HG03095 (cell line): Measurements from ENCODE around the gene CDY2A.
"Not testable (repeated sequence)": the region's sequence is repeated elsewhere in the genome, so short reads cannot be mapped to it uniquely, and the experiment has no call there.

ENCODE experiments used
- ATAC-seq: cut with Tn5 transposase; IDR thresholded peaks from one replicate; pipeline ENCODE4 v1.9.1; 2021; ENCODE audit warnings: moderate library complexity; ENCODE audit not compliant: unreplicated experiment

The CDY2A gene, protein sequence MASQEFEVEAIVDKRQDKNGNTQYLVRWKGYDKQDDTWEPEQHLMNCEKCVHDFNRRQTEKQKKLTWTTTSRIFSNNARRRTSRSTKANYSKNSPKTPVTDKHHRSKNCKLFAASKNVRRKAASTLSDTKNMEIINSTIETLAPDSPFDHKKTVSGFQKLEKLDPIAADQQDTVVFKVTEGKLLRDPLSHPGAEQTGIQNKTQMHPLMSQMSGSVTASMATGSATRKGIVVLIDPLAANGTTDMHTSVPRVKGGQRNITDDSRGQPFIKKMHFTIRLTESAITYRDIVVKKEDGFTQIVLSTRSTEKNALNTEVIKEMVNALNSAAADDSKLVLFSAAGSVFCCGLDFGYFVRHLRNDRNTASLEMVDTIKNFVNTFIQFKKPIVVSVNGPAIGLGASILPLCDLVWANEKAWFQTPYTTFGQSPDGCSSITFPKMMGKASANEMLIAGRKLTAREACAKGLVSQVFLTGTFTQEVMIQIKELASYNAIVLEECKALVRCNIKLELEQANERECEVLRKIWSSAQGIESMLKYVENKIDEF

DNA sequence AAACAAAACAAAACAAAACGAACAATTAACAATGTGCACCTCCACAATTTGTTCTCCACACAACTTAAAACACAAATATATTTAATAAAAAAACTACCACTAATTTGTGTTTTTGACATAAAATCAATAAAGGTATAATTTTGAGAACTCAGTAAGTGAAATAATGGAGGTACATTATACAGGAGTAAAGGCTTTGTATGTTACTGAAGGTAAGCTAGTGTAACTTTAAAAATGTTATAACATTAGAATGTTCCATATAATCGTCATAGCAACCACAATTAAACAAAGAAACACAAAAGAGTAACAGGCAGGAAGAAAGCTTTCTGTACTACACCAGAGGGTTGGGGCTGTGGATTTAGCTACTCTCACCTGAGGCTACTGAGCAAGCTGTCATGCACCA, at the start of gene CDY2A:
Gene CDY2A, plus strand, starts transcription at position 301 of the 400 bp plus-strand sequence. CDS start 328 bp downstream, outside the sequence.
- not testable (repeated sequence) for ATAC-seq

DNA sequence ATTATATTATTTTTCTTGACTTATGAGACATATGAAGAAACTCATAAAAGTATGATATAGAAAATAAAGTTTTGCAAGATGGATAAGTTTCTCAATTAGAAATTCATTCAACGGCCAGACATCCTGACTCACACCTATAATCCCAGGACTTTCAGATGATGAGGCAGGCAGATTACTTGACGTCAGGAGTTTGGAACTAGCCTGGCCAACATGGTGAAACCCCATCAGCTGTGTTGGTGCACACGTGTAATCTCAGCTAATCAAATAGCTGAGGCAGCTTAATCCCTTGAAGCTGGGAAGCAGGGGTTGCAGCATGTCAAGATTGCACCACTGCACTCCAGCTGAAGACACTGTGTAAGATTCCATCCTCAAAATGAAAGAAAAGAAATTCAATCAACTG, 28.0 kb upstream of the CDY2A start:
- not testable (repeated sequence) for ATAC-seq

DNA sequence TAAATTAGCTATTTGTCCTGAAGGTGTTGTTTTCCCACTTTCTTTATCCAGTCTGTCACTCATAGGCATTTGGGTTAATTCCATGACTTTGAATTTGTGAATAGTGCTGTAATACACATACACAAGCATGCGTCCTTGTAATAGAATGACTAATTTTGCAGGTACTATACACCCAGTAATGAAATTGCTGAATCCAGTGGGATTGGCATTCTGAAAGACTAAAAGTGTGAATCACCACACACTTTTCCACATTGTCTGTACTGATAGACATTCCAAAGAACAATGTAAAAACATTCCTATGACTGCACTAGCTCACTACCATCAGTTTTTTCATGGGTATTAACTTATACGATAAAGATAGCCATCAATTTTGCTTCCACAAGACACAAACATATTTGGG, 27.3 kb upstream of the CDY2A start:
- ATAC-seq, result not testable (repeated sequence)

DNA sequence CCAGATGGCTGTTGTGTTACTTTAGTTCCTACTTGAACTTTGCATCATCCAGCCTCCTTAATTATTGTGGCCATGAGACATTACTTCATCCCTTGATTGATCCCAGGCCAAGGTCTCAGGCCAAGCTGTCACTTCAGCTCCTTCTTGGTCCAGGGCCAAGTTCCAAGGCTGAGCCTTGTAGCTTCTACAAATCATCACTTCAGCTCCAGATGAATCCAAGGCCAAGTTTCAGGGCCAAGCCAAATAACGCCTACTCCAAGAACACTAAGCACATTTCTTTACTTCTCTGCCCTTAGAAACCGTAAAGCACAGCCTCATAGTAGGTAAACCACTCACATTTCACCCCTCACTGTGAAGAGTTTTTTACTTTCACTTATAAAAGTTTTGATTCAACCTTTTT, 1.7 kb upstream of the CDY2A start:
- ATAC-seq, result not testable (repeated sequence)

DNA sequence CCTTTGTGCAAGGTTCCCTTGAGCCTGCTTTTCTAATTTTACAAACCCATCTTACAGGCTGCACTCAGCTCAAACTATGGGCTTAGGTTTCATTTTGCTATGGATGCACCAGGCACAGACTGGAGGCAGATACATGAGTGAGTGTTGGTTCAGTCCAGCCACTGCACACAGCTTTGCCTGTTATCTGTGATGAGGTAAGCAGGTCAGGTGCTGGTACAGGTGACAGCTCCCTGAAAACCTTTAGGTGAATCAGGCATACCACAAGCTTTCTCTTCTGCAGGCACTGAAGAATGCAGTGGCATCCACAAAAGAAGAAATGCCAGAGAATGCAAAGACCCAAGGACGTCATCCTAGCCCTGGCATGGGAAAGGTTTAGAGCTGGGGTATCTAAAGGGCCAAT, 3.3 kb downstream of the CDY2A start:
- ATAC-seq, result not testable (repeated sequence)

DNA sequence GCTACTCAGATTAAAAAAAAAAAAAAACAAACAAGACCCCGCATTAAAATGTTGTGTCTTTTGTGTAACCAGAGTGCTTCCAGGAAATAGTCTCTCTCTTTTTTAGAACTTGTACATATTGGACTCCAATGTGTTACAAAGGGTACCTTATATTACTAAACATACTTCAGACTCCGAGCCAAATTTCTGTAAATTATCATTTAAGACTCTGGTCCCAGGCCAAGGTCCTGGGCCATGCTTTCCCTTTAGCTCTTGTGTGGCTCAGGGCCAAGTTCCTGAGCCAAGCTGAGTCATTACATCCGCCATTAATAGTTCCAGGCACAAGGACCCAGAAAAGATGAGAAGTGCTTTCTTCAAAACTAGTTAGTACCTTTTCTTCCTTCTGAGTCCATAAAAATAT, 4.6 kb downstream of the CDY2A start:
- ATAC-seq, result not testable (repeated sequence)

DNA sequence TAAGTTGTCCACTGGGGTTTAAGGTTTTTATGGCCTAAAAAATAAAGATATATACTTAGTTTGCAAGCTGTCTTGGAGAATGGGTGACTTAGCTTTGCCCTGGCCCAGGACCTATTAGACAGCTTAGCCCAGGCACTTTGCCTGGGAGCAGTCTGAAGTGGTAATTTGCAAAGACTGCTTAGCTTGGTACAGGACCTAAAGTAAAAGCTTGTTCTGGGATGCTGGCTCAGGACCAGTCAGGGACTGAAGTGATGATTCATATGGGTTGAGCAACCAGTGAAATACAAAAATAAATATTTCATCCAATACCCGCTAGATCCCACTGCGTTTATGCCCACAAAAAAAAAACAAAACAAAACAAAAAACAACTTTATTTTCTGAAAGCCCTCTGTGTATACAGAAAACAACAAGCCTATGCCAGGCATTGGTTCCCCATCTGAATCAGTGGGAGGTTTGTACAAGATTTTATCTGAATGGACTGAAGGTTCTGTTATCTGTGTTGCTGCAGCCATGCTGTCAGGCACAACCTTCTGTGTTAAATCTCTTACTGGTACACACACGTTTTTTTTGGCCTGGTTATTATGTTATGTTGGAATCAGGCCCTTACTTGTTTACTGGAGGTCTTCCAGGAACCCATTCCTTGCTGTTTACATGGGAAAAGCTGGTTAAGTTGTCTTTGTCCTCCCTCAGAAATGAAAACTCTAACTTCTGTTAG, 8.7 kb downstream of the CDY2A start:
- ATAC-seq, result not testable (repeated sequence)

DNA sequence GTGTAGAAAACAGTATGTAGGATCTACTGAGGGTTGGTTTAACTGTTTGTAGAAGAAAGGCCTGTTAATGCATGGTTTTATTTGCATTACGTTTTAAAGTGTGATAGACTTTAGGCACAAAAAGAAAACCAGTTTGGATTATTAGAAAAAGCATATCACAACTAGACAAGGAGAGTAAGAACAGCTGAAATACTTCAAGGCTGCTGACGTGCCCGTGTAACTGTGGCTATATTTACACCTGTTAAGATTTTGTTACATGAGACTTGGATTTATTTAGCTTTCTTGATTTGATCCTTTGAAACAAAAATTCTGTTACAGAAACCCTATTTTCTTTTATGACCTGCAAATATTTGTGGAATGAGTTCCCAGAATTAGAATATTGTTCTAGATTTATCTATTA, 9.3 kb downstream of the CDY2A start:
- not testable (repeated sequence) for ATAC-seq

DNA sequence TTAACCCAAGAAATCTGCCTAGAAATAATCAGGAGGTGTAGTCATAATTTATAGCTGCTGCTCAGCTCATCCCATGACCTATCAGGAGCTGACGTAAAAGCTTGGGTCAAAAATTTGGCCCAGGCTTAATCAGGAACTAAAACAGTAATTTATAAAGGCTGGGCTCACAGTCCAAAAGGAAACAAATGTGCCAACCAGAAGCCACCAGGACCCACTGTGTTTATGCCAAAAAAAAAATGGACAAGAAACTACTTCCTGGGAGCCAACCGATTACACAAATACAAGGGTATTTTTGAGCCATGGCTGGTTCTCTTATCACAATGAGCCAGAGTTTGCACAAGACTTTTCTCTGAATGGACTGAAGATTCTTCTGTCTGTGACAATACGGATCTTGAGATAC, 19.4 kb downstream of the CDY2A start:
- not testable (repeated sequence) for ATAC-seq

DNA sequence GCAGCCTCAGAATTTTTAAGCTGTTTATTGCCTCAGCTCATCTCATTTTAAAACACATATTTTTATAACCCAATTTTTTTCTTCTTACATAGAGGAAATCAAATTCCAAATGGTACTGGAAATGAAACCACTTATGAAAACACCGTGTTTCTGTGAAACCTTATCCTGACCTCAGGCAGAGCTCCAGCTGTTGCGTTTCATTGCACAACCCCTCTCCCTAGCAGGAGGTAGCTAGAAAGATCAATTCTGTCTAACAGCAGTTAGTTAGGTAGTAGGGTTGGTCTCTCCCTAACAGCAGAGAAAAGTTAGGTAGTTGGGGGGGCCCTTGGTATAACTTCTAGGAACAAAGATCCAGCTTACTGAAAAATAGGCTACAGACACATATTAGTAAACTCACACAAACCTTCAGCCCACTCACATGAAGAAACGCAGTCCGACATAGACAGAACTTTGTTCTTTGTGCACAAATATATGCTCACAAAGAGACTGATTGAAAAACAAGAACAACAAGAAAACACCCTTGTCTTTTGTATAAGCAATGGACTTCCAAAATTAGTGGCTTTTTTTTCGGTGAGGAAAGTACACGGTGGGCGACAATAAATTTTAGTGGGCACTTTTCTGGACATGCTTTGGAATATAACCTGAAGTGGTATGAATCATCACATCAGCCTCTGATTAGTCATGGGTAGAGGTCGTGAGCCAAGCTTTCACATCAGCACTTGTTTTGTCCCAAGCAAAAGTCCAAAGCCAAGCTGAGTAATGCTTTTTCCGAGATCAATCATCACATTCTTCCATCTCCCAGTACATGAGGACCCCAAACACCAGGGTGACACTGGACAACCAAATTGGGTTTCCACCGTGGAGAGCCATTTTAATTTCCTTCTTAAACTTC, 22.8 kb downstream of the CDY2A start:
- not testable (repeated sequence) for ATAC-seq

DNA sequence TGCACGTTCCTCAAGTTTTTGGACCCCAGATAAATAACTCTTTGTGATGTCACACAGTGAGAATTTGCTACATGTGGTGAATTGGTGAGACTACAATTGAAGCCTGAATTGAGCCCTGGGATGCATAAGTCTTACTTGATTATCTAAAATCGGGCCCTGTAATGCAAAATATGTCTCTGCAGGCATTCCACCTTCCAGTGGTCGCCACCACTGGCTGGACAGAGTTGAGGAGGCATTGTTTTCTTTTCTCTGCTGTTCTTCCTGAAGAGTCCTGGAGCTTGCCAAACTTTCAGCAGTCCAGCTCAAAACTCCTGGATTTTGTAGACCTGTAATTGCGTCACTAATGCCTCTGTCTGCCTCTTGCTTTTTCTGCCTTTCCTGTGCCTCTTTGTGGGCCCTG, 23.5 kb downstream of the CDY2A start:
- ATAC-seq, result not testable (repeated sequence)

DNA sequence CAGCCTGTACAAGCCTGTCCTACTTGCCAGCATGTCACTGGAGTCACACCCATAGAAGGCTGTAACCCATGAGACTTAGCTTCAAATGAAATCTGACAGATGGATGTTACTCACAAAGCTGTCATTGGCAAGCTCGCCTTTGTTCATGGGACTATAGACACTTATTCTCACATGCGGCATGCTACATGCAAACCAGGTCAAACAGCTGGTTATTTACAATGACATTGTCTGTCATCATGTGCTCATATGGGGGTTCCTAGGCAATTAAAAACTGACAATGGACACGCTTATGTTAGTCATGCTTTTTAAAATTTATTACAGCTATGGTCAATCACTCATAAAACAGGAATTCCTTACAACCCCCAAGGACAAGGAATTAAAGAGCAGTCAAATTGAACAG, 30.9 kb downstream of the CDY2A start:
- ATAC-seq, result not testable (repeated sequence)

DNA sequence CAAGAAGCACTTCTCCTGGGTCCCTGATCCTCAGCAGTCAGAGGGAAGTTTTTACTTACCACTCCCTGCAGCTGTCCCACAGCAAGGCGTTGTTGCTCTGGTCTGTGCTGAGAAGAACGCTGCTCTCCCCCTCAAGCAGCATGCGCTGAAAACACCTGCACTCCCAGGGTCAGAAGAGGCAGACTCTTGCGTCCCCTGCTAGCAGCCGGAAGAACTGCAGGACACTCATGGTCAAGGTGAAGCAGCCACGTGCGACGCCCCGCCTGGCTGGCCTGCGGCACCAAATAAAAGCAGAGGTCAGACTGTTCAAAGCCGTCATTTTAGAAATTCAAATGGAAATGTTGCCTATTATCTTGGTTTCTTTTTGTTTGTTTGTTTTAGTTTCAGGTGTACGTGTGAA, 47.9 kb downstream of the CDY2A start:
- ATAC-seq, result not testable (repeated sequence)
